Motor neuron (in vitro differentiated cells): Measurements from ENCODE around the gene ULK4. TPM values are rescaled to one million over a fixed set of nuclear protein-coding genes. Genes with fewer than 3 reads are reported as not detected.

Source experiments
- ATAC-seq, 8 experiments: fragments of 200-7000 bp; cut with Tn5 transposase; replicated peaks in 6 of 8; 2 replicates each; pipeline ENCODE4 v1.8.0; 2021; ENCODE audit warnings: mild to moderate bottlenecking in 8 of 8, moderate library complexity in 8 of 8
- H3K27ac ChIP-seq, 2 donors: fragments of 250-450 bp; sonication (Bioruptor Pico); 2 replicates each; pipeline ENCODE4 v1.9.0; 2021; ENCODE audit warnings: antibody characterized with exemption in 2 of 2, mild to moderate bottlenecking in 2 of 2, moderate library complexity in 1 of 2
- H3K4me1 ChIP-seq, 2 donors: fragments of 250-450 bp; sonication (Bioruptor Pico); replicated peaks in 1 of 2; 2 replicates each; pipeline ENCODE4 v1.6.1; 2021; ENCODE audit warnings: antibody characterized with exemption in 2 of 2, mild to moderate bottlenecking in 2 of 2, moderate library complexity in 1 of 2
- H3K4me3 ChIP-seq, 5 donors: fragments of 250-450 bp; sonication (Bioruptor Pico); 2 replicates each; pipeline ENCODE4 v1.9.0; 2021; ENCODE audit warnings: antibody characterized with exemption in 5 of 5, mild to moderate bottlenecking in 5 of 5, moderate library complexity in 4 of 5
- WGBS, 10 experiments: fragments of 450-650 bp; shearing (Covaris generic); methylation state at CpG; one replicate each; pipeline ENCODE4 v1.0.0; 2022; 5-methylcytosine and 5-hydroxymethylcytosine counted together
- in situ Hi-C, 9 experiments: fragments of 400-800 bp; cut with MboI; loops; one replicate each; pipeline ENCODE4 v1.15.0; 2021; ENCODE audit warnings: low sequenced_read_pairs in 9 of 9, low pct_unique_long_range_greater_than_20kb in 2 of 9; ENCODE audit not compliant: unreplicated experiment in 9 of 9
- total RNA-seq, 8 experiments: library from RNA; unstranded; fragments of 300-600 nt; gene quantifications; 2 replicates each; pipeline versions ENCODE4 v1.2.3 to v1.2.4, GENCODE V29; 2022

ULK4 gene
- total RNA-seq, 8 experiments from 2014 or later = 4.3 to 21.7 (median 9.5) TPM

GRCh38 chr3:41936384-41936783, 25.5 kb downstream of the ULK4 start:
- ATAC-seq = no peak
- Histone ChIP-seq H3K4me1 (no peaks in the 10 kb centered on the region), H3K4me3 (no peak overlapping the region), H3K27ac (no peak overlapping the region)
- WGBS, 10 experiments = 100% methylated on average over 1 of the region's 1 CpG; no CpG with 5 or more reads in 4 of the 10 experiments
- in situ Hi-C loops = loop anchor here in 2 of 9 experiments (25.0 kb wide), 2 partner anchors 151 to 176 kb away; partner anchors contain the start of gene TRAK1 (in 1 of the 2)

GRCh38 chr3:41933154-41933676, 28.7 kb downstream of the ULK4 start:
- no peak for ATAC-seq
- no peak overlapping the region for H3K27ac ChIP-seq
- in situ Hi-C loops = loop anchor here in 2 of 9 experiments (25.0 kb wide), 2 partner anchors 154 to 179 kb away; partner anchors contain the start of gene TRAK1 (in 1 of the 2)
- H3K4me3 ChIP-seq = no peak overlapping the region
- WGBS, 10 experiments = 40 to 100% (median 94%) methylated on average over 1 to 3 of the region's 3 CpGs
- H3K4me1 ChIP-seq = no peaks in the 10 kb centered on the region

- 72 to 100% (median 85%) methylated on average over 1 to 2 of the region's 2 CpGs; no CpG with 5 or more reads in 2 of the 10 experiments for WGBS, 10 experiments
- no peak for ATAC-seq
- no peak overlapping the region for H3K4me3 ChIP-seq
Observed at GRCh38 chr3:41932464-41932863, 29.4 kb downstream of the ULK4 start.

GRCh38 chr3:41920406-41920965, 41.4 kb downstream of the ULK4 start:
- in situ Hi-C loops = loop anchor here in 6 of 9 experiments (25.0 kb wide), 4 partner anchors 167 to 292 kb away; partner anchors contain the start of gene TRAK1 (in 3 of the 6)
- Histone ChIP-seq H3K27ac (no peak overlapping the region), H3K4me3 (no peak overlapping the region), H3K4me1 (no peaks in the 10 kb centered on the region)
- 79 to 100% (median 93%) methylated on average over 1 to 4 of the region's 5 CpGs; no CpG with 5 or more reads in 1 of the 10 experiments for WGBS, 10 experiments
- no peak for ATAC-seq

More at GRCh38 chr3:41932464-41932863, 29.4 kb downstream of the ULK4 start:
- Histone ChIP-seq H3K27ac (no peak overlapping the region), H3K4me1 (no peaks in the 10 kb centered on the region)
- in situ Hi-C loops = loop anchor here in 2 of 9 experiments (25.0 kb wide), 2 partner anchors 155 to 180 kb away; partner anchors contain the start of gene TRAK1 (in 1 of the 2)

GRCh38 chr3:41915353-41915752, 46.5 kb downstream of the ULK4 start:
- Histone ChIP-seq H3K4me1 (no peaks in the 10 kb centered on the region), H3K27ac (no peak overlapping the region)
- in situ Hi-C loops = loop anchor here in 6 of 9 experiments (25.0 kb wide), 4 partner anchors 172 to 297 kb away; partner anchors contain the start of gene TRAK1 (in 3 of the 6)

GRCh38 chr3:41912280-41912679, 49.6 kb downstream of the ULK4 start:
- Histone ChIP-seq H3K4me3 (no peak overlapping the region), H3K4me1 (no peaks in the 10 kb centered on the region), H3K27ac (no peak overlapping the region)
- 0 to 100% (median 80%) methylated on average over 1 of the region's 1 CpG; no CpG with 5 or more reads in 3 of the 10 experiments for WGBS, 10 experiments
- in situ Hi-C loops = loop anchor here in 6 of 9 experiments (25.0 kb wide), 4 partner anchors 175 to 300 kb away; partner anchors contain the start of gene TRAK1 (in 3 of the 6)
- no peak for ATAC-seq

More at GRCh38 chr3:41915353-41915752, 46.5 kb downstream of the ULK4 start:
- 79 to 100% (median 89%) methylated on average over 1 of the region's 1 CpG; no CpG with 5 or more reads in 1 of the 10 experiments for WGBS, 10 experiments
- no peak for ATAC-seq
- no peak overlapping the region for H3K4me3 ChIP-seq

GRCh38 chr3:41907330-41908073, 54.4 kb downstream of the ULK4 start:
- WGBS, 10 experiments = 80 to 100% (median 100%) methylated on average over 1 to 3 of the region's 3 CpGs; no CpG with 5 or more reads in 1 of the 10 experiments
- H3K27ac ChIP-seq = no peak overlapping the region
- no peaks in the 10 kb centered on the region for H3K4me1 ChIP-seq
- no peak for ATAC-seq
- no peak overlapping the region for H3K4me3 ChIP-seq
- in situ Hi-C loops = loop anchor here in 6 of 9 experiments (25.0 kb wide), 4 partner anchors 180 to 305 kb away; partner anchors contain the start of gene TRAK1 (in 3 of the 6)

GRCh38 chr3:41900265-41900664, 61.6 kb downstream of the ULK4 start:
- Histone ChIP-seq H3K4me1 (peaks cover 0 to 3% of the 10 kb centered on the region in 2 donors), H3K4me3 (no peak overlapping the region), H3K27ac (no peak overlapping the region)
- in situ Hi-C loops = loop anchor here in 6 of 9 experiments (25.0 kb wide), 4 partner anchors 187 to 312 kb away; partner anchors contain the start of gene TRAK1 (in 3 of the 6)
- peak in 1 of 8 experiments; percentile 21 for ATAC-seq
- 0 to 80% (median 17%) methylated on average over 1 to 2 of the region's 2 CpGs; no CpG with 5 or more reads in 3 of the 10 experiments for whole genome bisulfite sequencing, 10 experiments

- peaks cover 0 to 3% of the 10 kb centered on the region in 2 donors for H3K4me1 ChIP-seq
- no peak overlapping the region for H3K27ac ChIP-seq
- H3K4me3 ChIP-seq = no peak overlapping the region
- in situ Hi-C loops = loop anchor here in 8 of 9 experiments (10.0 to 25.0 kb wide), 3 partner anchors 206 to 1561 kb away; no protein-coding TSS in a partner anchor
- no peak for ATAC-seq
- 50 to 100% (median 88%) methylated on average over 1 to 2 of the region's 2 CpGs; no CpG with 5 or more reads in 1 of the 10 experiments for WGBS, 10 experiments
Observed at GRCh38 chr3:41898631-41899030, 63.3 kb downstream of the ULK4 start.

- peak in 1 of 8 experiments; percentile 36 for ATAC-seq
- no peak overlapping the region for H3K27ac ChIP-seq
- H3K4me3 ChIP-seq = no peak overlapping the region
- 10 to 100% (median 61%) methylated on average over 1 of the region's 1 CpG; no CpG with 5 or more reads in 4 of the 10 experiments for WGBS, 10 experiments
- H3K4me1 ChIP-seq = no peaks in the 10 kb centered on the region
- in situ Hi-C loops = loop anchor here in 8 of 9 experiments (10.0 to 25.0 kb wide), 3 partner anchors 211 to 1557 kb away; no protein-coding TSS in a partner anchor
Observed at GRCh38 chr3:41893977-41894376, 67.9 kb downstream of the ULK4 start.

- no peaks in the 10 kb centered on the region for H3K4me1 ChIP-seq
- in situ Hi-C loops = loop anchor here (10.0 to 25.0 kb wide), 3 partner anchors 1301 to 1551 kb away; no protein-coding TSS in a partner anchor
- ATAC-seq = no peak
- WGBS, 10 experiments = 0 to 100% (median 44%) methylated on average over 1 to 3 of the region's 3 CpGs; no CpG with 5 or more reads in 2 of the 10 experiments
- no peak overlapping the region for H3K4me3 ChIP-seq
- H3K27ac ChIP-seq = no peak overlapping the region
Observed at GRCh38 chr3:41888368-41889076, 73.4 kb downstream of the ULK4 start.

GRCh38 chr3:41882956-41883355, 78.9 kb downstream of the ULK4 start:
- Histone ChIP-seq H3K4me1 (no peaks in the 10 kb centered on the region), H3K27ac (no peak overlapping the region), H3K4me3 (no peak overlapping the region)
- ATAC-seq = no peak
- in situ Hi-C loops = loop anchor here (10.0 to 25.0 kb wide), 3 partner anchors 1296 to 1546 kb away; no protein-coding TSS in a partner anchor
